ENCODE measurements around the gene EIF3I. TPM values are rescaled to one million over a fixed set of nuclear protein-coding genes. Genes with fewer than 3 reads are reported as not detected.

Gene EIF3I
- total and polyA plus RNA-seq, 10 of the 15 experiments (the other 5 are each of a cell fraction or from before 2014, with no cell fraction given) = 208 to 606 (median 352) TPM

DNA sequence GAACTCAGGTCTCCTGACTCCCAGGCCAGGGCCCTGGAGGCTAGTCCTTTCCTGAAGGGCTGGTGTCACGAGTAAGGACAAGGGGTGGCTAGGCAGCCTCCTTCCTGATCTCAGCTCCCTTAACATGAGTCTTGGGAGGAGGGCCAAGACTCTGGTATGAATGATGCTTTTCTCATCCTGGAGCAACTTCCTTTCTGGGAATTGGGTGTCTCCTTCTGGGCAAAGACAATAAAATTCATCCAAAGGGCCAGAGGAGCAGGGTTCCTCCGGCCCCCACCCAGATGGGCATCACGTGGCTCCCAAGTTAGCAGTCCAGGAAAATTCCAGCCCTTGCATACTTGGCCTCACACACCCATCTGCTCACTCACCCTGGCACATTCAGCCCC lies 24.7 kb downstream of the EIF3I start, which contains the start of gene FAM167B:
TSS of gene FAM167B (plus strand) at position 335 of the 386 bp plus-strand sequence. CDS start 200 bp downstream, outside the sequence.
- ChIA-PET POLR2A (interaction anchor here (0.9 kb wide), 1 partner anchor 50 kb away, joined by 3 read pairs; no protein-coding TSS in a partner anchor), RAD21 (ENCODE audit: unreplicated experiment) (interaction anchor here (2.1 to 4.7 kb wide), 2 partner anchors 31 to 90 kb away, joined by 10 to 30 read pairs; partner anchors contain the start of gene MARCKSL1), CTCF (interaction anchor here (2.9 to 9.6 kb wide), 8 partner anchors 8 to 154 kb away, joined by 14 to 123 read pairs (median 42); partner anchors contain the start of genes EIF3I and TMEM234), SMC1A (ENCODE audit: uncharacterized antibody, unreplicated experiment) (interaction anchor here (0.7 to 14.4 kb wide), 5 partner anchors 27 to 155 kb away, joined by 3 to 124 read pairs (median 3); partner anchors contain the start of gene KPNA6)
- DNase-seq (ENCODE audit: low read depth, low spot score) (no peak), ATAC-seq (no peak), FAIRE-seq (no peak)
- Histone ChIP-seq H3K36me3 (ENCODE audit: control insufficient read depth in 2 of 2, insufficient read depth in 2 of 2, low read length in 1 of 2) (no peaks in the 10 kb centered on the region), H3K27ac (ENCODE audit: control insufficient read depth, insufficient read depth) (no peak within 1 kb of the TSS; the same call in none of the 2 replicates), H3K79me2 (ENCODE audit: control insufficient read depth, insufficient read depth, low read length) (peaks cover 12% of the 10 kb centered on the region), H3K4me1 (ENCODE audit: control insufficient read depth, insufficient read depth, low read length) (peaks cover 48% of the 10 kb centered on the region), H4K20me1 (ENCODE audit: control insufficient read depth, insufficient read depth) (no peaks in the 10 kb centered on the region), H3K27me3 (replicated peaks in 1 of 2; ENCODE audit: control insufficient read depth in 2 of 2, insufficient read depth in 2 of 2, low read length in 1 of 2) (no peaks in the 10 kb centered on the region), H3K4me3 (no peak within 1 kb of the TSS), H3K9me3 (replicated peaks; ENCODE audit: control insufficient read depth, insufficient read depth, low read length) (no peaks in the 10 kb centered on the region), H2AFZ (ENCODE audit: control insufficient read depth, low read depth, low read length) (peak within 1 kb of the TSS; percentile 78), H3K4me2 (ENCODE audit: control insufficient read depth, insufficient read depth) (peak within 1 kb of the TSS; percentile 32), H3K9ac (ENCODE audit: control insufficient read depth, insufficient read depth, low read length) (no peak within 1 kb of the TSS)
- TF ChIP-seq IRF5 (IDR thresholded peaks at IDR 0.05; ENCODE audit: borderline replicate concordance) (no peak), RFX5 (IDR thresholded peaks at IDR 0.05; ENCODE audit: low read depth, low read length) (no peak), JUND (IDR thresholded peaks at IDR 0.05; ENCODE audit: low read depth, low read length) (no peak), ESRRA (IDR thresholded peaks at IDR 0.05; ENCODE audit: low read length) (no peak), TCF3 (IDR thresholded peaks at IDR 0.05; ENCODE audit: borderline replicate concordance, insufficient read depth, low read depth, low read length) (no peak), SMC3 (IDR thresholded peaks at IDR 0.05; ENCODE audit: borderline replicate concordance, low read length) (no peak), SMAD5 (IDR thresholded peaks at IDR 0.05; ENCODE audit: low read depth) (no peak), ZNF622 (IDR thresholded peaks at IDR 0.05) (no peak), SP1 (IDR thresholded peaks at IDR 0.05; ENCODE audit: low read depth, low read length) (no peak), CBX3 (IDR thresholded peaks at IDR 0.05; ENCODE audit: borderline replicate concordance, low read depth) (no peak), FOXM1 (IDR thresholded peaks at IDR 0.05; ENCODE audit: low read depth, low read length) (no peak), SIX5 (IDR thresholded peaks at IDR 0.05; ENCODE audit: low read depth, low read length, severe bottlenecking) (no peak), SREBF2 (IDR thresholded peaks at IDR 0.05; ENCODE audit: low read length) (no peak)
- TF ChIP-seq, protein P1, sequence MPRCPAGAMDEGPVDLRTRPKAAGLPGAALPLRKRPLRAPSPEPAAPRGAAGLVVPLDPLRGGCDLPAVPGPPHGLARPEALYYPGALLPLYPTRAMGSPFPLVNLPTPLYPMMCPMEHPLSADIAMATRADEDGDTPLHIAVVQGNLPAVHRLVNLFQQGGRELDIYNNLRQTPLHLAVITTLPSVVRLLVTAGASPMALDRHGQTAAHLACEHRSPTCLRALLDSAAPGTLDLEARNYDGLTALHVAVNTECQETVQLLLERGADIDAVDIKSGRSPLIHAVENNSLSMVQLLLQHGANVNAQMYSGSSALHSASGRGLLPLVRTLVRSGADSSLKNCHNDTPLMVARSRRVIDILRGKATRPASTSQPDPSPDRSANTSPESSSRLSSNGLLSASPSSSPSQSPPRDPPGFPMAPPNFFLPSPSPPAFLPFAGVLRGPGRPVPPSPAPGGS (IDR thresholded peaks at IDR 0.05; ENCODE audit: borderline replicate concordance, insufficient read depth, low read depth, low read length, poor library complexity, severe bottlenecking) = no peak
- BruUV-seq (replicated peaks) = no TSS peak
- WGBS (ENCODE audit: insufficient coverage, insufficient replicate concordance, low lambda C conversion rate, missing lambda C conversion rate) = 67% methylated on average over 3 of the region's 3 CpGs
- intact Hi-C loops (cut with micrococcal nuclease; ENCODE audit: unreplicated experiment) (no loop called here), in situ Hi-C loops (cut with MboI) (no loop called here)

All from GM12878 (cell line).